HG02938 (cell line): Measurements from ENCODE around the gene NPAT.
"Not testable (repeated sequence)": the region's sequence is repeated elsewhere in the genome, so short reads cannot be mapped to it uniquely, and the experiment has no call there.

ENCODE experiments used
- ATAC-seq: cut with Tn5 transposase; IDR thresholded peaks from one replicate; pipeline ENCODE4 v1.9.1; 2021; ENCODE audit warnings: mild to moderate bottlenecking, moderate library complexity; ENCODE audit not compliant: unreplicated experiment

The NPAT gene

DNA sequence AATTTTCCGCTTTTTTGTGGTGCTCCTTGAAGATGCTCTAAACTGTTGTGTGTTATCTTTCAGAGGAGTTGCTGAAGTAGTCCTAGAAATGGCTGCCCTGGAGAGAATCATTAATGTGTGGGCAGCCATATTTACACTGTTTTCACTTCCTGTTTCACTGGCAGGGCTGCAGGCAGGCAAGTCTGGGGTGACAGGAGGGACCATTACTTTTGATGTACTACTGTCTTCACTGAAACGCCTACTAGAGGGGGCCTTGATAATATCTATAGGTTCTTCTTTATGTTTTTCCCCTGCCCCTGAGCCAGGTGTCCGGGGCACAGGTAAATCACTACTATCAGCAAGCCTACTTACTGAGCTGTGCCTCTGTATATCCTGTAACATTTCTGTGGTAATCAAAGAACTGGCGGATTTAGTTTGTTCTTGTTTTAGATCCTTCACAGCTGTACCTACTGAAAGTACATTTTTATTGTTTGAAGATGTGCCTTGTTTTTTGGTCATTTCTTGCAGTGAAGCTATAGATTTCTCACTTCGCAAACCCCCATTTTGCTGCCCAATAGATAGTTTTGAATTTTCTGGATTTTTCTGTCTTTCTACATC, 61.4 kb downstream of the NPAT start:
- peak; percentile 99 for ATAC-seq

DNA sequence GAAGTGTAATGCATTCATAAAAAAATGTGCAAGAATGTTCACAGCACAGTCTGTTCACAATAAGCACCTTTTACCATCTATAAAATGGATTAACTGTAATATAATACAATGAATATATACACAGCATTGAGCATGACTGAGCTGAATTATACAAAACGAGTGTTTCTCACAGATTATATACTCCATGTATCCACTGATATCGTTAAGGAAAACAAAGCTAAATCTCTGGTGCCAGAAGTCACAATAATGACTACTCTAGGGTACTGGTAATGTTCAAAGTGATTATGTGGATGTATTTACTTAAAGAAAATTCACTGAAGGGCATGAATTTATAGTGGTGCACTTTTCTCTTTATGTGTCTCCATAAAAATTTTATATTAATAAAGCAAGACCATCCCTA, 67.8 kb downstream of the NPAT start:
- ATAC-seq, result no peak

DNA sequence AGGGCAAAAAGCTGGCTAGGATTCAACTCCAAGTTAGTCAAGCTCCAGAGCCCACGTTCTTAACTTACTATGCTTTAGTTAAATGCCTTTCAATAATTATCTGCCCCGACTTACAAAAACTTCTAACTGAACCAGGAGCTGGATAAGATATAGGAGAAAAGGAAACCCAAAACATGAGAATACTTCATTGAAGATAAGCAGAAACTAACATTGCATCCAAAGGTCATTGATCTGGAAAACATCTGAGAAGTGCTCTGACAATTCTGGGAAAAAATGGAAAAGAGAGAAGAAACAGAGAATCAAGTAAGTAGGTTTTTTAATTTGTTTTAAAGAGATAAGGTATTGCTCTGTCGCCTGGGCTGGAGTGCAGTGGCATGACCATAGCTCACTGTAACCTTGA, 73.9 kb downstream of the NPAT start:
- ATAC-seq, result no peak

DNA sequence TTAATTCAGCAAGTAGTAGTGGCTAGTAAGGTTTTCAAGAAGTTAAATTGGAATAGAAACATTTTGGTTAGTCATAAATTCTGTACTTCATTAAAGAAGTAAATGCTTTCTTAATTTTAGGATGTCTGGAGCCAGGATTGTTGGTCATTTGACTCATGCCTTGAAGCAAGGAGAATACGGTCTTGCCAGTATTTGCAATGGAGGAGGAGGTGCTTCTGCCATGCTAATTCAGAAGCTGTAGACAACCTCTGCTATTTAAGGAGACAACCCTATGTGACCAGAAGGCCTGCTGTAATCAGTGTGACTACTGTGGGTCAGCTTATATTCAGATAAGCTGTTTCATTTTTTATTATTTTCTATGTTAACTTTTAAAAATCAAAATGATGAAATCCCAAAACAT, 75.3 kb downstream of the NPAT start:
- no peak for ATAC-seq

DNA sequence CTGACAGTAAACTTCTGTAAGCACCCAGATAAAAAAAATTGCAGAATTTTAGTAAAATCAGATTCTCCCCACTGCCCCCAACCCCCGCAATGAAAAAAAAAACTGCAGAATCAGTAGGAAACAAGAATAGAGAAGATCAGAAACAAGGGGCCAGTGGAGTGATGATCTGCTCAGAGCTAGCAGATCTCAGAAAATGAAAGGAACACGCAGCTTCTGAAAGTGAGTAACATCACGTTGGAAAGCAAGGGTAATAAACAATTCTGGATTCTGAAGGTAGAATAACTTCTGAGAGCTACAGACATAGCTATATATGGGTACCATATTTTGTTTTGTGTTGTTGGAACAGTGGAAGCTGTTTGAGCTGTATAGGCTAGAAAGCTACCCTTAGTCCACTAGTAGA, 77.8 kb downstream of the NPAT start:
- no peak for ATAC-seq

DNA sequence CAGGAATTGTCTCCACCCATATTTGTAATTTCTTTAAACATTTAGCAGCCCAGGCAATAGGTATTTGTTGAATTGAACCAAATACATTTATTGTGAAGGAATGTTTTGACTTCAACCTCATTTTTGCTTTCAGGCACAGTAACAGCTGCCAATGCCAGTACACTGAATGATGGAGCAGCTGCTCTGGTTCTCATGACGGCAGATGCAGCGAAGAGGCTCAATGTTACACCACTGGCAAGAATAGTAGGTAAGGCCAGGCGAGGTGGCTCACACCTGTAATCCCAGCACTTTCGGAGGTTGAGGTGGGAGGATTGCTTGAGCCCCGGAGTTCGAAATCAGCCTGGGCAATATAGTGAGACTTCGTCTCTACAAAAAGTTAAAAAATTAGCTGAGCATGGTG, 80.1 kb downstream of the NPAT start:
- ATAC-seq, result no peak

DNA sequence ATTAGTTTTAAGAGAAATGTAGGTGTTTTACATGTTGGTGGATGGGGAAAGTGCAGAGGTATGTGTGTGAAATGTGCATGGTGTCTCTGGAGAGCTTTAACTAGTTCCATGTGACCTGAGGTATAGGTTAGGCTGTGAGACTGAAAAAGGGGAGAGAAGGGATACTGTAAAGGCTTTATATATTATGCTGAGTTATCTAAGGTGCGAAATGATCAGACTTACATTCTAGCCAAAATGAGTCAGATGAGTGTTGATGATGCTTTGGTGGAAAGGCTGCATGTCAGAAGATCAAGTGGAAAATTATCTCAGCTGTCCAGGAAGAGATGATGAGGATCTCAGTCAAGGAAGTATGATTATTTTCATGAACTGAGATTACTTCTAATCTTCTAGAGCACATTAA, 85.2 kb downstream of the NPAT start:
- no peak for ATAC-seq

DNA sequence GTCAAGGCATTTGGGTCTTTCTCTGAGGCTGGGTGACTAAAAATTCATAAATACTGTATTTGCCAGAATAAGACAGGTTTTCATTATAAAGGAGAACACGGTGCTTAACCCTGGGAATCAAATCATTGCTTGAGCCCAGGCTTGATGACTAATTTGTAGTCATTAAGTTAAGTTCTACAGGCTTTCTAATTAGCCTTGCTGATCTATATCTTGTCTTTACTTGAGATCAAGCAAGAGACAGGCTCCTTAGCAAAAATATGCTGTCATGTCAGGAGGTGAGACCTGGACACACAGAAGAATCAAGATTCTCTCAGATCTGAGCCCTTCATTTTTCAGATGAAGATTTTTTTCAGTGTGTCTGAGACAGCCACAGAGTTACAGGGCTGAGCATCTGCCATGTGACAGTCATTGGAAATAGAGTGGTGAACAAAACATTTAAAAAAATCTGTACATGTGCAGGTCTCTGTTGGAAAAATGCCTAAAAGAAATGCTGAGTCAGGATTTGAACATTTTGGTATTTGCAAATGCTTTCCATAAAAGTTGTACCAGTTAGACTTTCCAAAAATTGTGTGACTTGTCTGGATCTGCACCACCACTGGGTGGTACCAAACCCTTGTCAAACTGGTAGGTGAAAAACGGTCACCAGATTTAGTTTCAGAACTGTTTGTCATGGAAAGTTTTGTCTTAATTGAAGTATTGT, 86.4 kb downstream of the NPAT start:
- ATAC-seq, result peak; percentile 61

DNA sequence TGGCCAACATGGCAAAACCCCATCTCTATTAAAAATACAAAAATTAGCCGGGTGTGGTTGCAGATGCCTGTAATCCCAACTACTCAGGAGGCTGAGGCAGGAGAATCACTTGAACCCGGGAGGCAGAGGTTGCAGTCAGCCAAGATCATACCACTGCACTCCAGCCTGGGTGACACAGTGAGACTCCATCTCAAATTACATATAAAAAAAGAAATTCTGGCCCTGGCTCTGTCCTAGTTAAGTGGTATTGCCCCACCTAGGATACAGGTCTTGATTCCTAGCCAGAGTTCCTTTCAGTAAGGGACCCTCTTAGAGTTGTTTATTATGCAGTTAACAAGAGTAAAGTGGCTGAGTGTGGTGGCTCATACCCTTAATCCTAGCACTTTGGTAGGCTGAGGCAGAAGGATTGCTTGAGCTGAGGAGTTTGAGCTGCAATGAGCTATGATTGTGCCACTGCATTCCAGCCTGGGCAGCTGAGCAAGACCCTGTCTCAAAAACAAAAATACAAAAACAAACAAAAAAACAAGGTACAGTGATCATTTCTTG, 89.4 kb downstream of the NPAT start:
- not testable (repeated sequence) for ATAC-seq

DNA sequence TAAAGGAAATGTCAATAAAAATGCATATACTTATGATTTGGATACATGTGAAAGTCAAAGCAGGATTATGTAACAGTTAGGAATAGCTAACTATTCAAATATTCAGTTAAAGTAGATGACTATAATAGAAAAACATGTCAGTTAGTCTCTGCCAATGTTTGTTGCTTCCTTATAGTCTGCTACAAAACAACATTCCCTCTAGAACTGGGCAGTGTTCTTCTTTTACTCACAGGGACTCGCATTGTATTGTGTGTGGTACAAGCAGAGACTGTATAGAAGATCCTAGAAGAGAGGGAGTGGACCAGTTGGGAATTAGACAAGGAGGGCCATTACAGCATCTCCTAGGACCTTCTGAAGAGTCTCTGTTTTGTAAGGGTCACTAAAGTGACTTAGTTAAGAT, 90.4 kb downstream of the NPAT start:
- no peak for ATAC-seq

DNA sequence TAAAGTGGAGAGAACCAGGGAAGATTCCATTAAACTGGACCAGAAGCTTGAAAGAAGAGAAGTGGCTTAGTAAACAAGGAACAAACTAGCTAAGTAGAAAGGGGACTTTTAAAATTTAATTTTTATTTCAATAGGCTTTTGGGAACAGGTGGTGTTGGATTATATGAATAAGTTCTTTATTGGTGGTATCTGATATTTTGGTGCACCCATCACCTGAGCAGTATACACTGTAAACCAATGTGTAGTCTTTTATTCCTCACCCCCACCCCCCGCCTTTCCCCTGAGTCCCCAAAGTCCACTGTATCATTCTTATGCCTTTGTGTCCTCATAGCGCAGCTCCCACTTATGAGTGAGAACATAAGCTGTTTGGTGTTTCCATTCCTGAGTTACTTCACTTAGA, 93.7 kb downstream of the NPAT start:
- ATAC-seq, result no peak

DNA sequence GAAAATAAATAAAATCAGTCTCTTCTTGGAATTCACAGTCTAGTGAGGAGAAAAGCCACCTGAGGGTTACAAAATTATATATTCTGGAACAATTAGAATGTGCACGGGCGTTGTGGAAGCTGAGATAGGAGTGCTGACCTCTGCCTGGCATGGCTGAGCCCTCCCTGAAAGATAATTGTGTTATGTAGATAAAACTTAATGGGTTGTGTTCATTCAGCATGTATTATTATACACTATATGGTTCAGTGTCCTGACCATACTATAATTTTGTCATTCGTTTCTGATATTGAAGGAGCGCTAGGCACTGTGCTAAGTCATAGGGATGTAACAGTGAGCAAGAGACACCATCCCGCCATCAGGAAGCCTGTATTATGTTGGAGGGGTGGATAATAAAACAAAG, 97.3 kb downstream of the NPAT start:
- ATAC-seq, result no peak

DNA sequence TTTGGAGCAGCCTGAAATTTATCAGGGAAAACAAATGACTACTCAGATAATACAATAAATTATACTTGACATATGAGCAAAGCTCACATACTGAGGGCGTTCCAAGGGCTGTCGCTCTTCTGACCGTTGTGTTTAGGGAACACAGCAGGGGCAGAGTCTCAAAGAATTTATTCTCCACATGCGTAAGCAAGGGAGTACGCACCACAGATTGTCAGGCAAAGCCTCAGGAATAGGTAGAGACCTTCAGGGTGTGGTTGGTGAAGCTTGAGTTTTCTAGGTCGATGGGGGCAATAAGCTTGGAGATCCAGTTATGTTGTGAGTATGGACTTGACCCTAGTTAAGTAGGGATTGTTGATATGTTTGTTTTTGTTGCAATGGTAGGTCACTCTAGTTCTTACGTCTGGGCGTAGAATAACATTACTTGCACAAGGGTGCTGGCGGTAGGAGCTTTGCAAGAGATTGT, 100.2 kb downstream of the NPAT start:
- no peak for ATAC-seq

DNA sequence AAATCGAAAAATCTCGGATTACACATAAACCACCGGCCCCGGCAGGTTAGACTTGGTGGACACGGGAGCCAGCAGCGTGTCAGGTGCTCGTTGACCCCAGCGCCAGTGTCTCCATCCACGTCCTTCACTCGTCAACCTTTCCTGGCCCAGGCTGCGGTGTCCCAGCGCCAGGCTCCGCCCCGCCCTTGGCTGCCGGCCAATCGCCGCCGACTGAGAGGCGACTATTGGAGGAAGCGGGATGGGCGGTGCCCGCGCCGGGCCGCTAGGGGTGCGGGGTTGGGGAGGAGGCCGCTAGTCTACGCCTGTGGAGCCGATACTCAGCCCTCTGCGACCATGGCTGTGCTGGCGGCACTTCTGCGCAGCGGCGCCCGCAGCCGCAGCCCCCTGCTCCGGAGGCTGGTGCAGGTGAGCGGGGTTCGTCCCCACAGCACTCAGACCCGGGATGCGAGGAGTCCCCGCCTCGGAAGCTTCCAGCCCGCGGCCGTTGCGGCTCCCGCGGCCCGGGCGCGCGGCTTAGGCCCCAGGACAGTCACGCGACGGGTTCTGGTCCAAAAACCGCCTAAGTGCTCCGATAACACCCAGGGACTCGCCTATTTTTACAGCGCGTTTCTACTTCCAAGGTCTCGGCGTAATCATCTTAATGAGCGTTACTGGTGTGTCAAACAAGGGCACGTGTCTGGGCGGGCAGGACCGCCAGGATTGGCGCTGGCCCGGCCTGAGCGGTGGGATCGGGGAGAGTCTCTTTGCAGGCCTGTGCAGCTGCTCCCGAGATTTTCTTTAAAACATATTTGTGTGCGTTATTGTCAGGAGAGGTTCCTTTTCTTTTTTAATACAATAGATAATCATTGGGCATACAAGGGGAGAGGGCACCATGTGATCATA, 100.9 kb downstream of the NPAT start, which contains the start of gene ACAT1:
Gene ACAT1 (plus strand): TSS at position 294 of the 882 bp plus-strand sequence. CDS start 40 bp downstream, at position 334.
- ATAC-seq, result peak; percentile 93

DNA sequence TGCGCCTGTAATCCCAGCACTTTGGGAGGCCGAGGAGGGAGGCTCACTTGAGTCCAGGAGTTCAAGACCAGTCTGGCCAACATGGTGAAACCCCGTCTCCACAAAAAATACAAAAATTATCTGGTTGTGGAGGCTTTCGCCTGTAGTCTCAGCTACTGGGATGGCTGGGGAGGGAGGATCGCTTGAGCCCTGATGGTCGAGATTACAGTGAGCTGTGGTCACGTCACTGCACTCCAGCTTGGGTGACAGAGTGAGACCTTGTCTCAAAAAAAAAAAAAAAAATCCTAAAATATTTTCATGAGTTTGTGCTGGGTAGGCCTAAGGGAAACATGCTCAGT, 101.5 kb downstream of the NPAT start:
- ATAC-seq, result not testable (repeated sequence)

DNA sequence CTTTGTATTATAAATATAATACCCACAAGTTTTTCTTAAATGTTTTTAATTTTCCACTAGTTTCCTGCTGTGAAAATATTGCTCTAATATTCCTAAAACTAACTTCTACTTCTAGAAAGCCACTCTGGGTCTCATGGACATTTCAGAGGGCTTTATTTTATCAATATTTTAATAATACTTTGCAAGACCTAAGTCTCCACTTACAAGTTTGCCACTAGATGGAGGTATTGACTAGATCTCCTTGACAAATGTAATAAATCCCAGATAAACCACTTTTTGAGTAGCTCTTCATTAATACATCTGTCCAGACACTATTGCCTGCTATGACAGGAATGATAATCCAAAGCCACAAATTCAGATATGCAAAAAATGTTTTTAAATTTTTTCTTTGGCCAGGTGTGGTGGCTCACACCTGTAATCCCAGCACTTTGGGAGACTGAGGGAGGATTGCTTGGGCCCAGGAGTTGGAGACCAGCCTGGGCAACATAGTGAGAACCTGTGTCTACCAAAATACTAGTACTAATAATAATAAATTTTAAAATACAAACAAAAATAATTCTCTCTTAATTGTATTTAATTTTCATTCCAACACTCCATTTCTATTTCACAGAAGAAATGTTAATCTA, 104.6 kb downstream of the NPAT start:
- no peak for ATAC-seq

DNA sequence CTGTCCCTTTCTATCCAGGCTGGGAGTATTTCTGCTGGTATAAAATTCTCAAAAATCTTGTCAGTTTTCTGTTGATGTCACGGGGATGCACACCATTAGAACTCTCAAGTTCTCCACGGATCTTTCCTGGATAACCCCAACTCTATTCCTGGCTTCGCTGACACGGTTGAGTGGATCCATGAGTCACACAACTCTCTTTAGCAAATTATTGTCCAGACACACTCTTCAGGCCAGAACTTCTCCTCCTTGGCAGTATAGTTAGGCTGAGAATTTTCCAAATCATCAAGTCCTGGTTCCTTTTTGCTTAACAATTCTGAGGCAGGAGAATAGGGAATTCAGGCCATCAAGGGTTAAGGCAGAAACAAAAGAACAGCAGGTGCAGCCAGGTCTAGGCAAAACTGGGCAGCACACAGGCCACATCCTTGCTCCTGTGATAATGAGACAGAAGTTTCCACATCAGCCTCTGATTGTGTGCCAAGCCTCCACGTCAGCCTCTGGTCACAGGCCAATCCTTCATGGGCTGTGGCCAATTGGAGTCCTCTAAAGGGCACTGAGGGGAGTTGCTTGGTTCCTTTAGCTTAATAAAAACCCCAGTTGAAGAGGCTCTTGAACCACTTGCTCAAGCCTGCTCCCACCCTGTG, 106.8 kb downstream of the NPAT start:
- no peak for ATAC-seq

DNA sequence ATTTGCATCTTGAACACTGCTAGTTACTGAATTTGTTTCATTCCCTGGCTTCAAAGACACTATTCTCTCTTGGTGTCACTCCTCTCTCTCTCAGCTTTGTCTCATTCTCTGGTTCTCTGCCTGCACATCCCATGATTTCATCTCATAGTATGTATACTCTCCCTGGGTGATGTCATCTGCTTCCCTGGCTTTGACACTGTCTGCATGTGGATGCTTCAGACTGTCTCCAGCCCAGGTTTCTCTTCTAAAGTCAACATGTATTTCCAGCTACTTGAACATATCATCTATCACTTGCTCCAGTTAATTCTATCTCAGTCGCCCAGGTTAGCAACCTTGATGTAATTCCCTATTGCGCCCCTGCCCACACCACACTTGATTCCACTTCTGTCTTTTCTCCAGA, 110.4 kb downstream of the NPAT start:
- no peak for ATAC-seq

DNA sequence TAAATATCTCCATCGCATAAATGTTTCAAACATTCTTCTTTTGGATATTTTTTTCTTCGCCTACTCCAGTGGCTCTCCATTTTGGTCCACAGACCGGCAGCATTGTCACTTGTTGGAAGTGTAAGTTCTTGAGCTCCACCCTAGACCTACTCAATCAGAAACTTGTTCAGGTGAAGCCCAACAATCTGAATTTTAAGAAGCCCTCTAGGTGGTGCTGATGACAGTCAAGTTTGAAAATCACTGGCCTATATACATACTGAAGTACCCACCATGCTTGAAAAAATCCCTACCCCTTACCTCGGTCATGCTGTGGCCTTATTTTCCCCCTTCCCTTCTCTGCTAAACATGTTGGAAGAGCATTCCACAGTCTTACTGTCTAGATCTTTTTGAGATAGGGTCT, 111.3 kb downstream of the NPAT start:
- ATAC-seq, result no peak
